22Rv1 (cell line): Measurements from ENCODE around the gene SUSD4.

Experiments
- CTCF ChIP-seq: fragments of 450-650 bp; IDR thresholded peaks from 2 replicates; pipeline ENCODE4 v1.5.1; 2017; ENCODE audit warnings: mild to moderate bottlenecking
- ZFX ChIP-seq: fragments of 450-650 bp; IDR thresholded peaks from 2 replicates; pipeline ENCODE4 v1.6.1; 2017; ENCODE audit warnings: antibody characterized with exemption, borderline replicate concordance

- no peak for TF ChIP-seq CTCF
- TF ChIP-seq ZFX: no peak
These were observed 155.6 kb downstream of the SUSD4 start for GRCh38 chr1:223208164-223209076.
